IPS DF 6.9 (cell line): ENCODE measurements around the gene ATAD2B.

ENCODE experiments used
- DNase-seq: peaks from one replicate; pipeline ENCODE4 v3.0.0-alpha.2; 2013; ENCODE audit warnings: low read depth, low spot score
- H3K27ac ChIP-seq: one replicate; pipeline ENCODE4 v1.5.1; 2013; ENCODE audit warnings: low read length, control low read depth
- H3K27me3 ChIP-seq: 2 replicates; pipeline ENCODE4 v1.6.1; 2013; ENCODE audit warnings: mild to moderate bottlenecking, low read length; ENCODE audit not compliant: control insufficient read depth, insufficient read depth
- H3K36me3 ChIP-seq: 2 replicates; pipeline ENCODE4 v1.6.1; 2013; ENCODE audit warnings: low read length; ENCODE audit not compliant: control insufficient read depth, insufficient read depth
- H3K4me1 ChIP-seq: 2 replicates; pipeline ENCODE4 v1.6.1; 2013; ENCODE audit warnings: low read length; ENCODE audit not compliant: control insufficient read depth, insufficient read depth
- H3K4me3 ChIP-seq: 2 replicates; pipeline ENCODE4 v1.5.1; 2013; ENCODE audit warnings: mild to moderate bottlenecking, low read length
- H3K9me3 ChIP-seq: 2 replicates; pipeline ENCODE4 v1.6.1; 2013; ENCODE audit warnings: low read length, inconsistent platforms; ENCODE audit not compliant: control insufficient read depth, insufficient read depth
- WGBS: extraction: QIAGEN DNeasy Blood & Tissue Kit; methylation state at CpG from one replicate; pipeline ENCODE4 v1.1.7; 2013; ENCODE audit warnings: mixed read lengths, missing lambda C conversion rate; ENCODE audit not compliant: insufficient read length, insufficient coverage; 5-methylcytosine and 5-hydroxymethylcytosine counted together

ATAD2B gene

DNA sequence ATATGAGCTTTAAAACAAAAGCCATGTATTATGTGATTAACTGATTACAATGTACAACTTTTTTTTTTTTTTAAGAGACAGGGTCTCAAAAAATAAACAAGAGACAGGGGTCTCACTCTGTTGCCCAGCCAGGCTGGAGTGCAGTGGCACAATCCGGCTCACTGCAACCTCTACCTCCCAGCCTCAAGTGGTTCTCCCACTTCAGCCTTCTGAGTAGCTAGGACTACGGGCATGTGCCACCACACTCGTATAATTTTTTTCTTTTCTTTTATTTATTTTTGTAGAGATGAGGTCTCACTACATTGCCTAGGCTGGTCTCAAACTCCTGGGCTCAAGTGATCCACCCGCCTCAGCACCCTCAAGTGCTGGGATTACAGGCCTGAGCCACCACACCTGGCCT is 103.1 kb downstream of the ATAD2B start:
- no peaks in the 10 kb centered on the region for H3K4me1 ChIP-seq
- no CpG with 5 or more reads among the region's 4 CpGs for WGBS
- DNase-seq = no peak
- H3K9me3 ChIP-seq = no peaks in the 10 kb centered on the region
- no peak overlapping the region for H3K4me3 ChIP-seq
- H3K27me3 ChIP-seq = no peaks in the 10 kb centered on the region
- no peaks in the 10 kb centered on the region for H3K36me3 ChIP-seq
- no peak overlapping the region for H3K27ac ChIP-seq

DNA sequence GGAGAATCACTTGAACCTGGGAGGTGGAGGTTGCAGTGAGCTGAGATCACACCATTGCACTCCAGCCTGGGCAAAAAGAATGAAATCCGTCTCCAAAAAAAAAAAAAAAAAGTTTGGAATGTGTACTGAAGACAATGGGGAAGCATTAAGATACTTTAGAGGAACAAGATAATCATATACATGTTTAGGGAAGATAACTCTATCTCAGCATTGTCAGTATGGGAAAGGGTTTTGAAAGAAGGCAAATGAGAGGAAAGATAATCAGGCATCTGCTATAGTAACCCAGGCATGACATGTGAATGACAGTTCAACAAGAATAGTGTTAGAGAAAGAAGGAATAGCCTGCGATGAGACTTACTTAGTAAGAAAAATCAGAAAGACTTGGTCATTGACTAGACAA is 112.0 kb downstream of the ATAD2B start:
- H3K27ac ChIP-seq = no peak overlapping the region
- no CpG with 5 or more reads among the region's 2 CpGs for WGBS
- DNase-seq = no peak

DNA sequence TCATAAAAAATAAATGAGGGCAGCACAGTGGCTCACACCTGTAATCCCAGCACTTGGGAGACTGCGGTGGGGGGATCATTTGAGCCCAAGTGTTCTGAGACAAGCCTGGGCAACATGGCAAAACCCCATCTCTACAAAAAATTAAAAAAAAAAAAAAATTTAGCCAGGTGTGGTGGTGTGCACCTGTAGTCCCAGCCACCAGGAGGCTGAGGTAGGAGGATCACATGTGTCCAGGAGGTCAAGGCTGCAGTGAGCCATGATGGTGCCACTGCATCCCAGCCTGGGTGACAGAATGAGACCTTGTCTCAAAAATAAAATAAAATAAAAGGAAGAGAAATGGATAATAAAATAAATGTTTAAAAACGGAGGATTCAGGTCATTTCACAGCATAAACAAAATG is 113.5 kb downstream of the ATAD2B start:
- Histone ChIP-seq H3K4me3 (no peak overlapping the region), H3K9me3 (no peaks in the 10 kb centered on the region), H3K27ac (no peak overlapping the region), H3K36me3 (no peaks in the 10 kb centered on the region; the same call in 1 of the 2 replicates), H3K27me3 (no peaks in the 10 kb centered on the region), H3K4me1 (no peaks in the 10 kb centered on the region)
- no CpG with 5 or more reads among the region's 2 CpGs for WGBS
- DNase-seq = no peak

More for the DNA sequence above, 112.0 kb downstream of the ATAD2B start:
- Histone ChIP-seq H3K4me1 (no peaks in the 10 kb centered on the region), H3K9me3 (no peaks in the 10 kb centered on the region), H3K4me3 (no peak overlapping the region), H3K27me3 (no peaks in the 10 kb centered on the region), H3K36me3 (no peaks in the 10 kb centered on the region; the same call in 1 of the 2 replicates)

DNA sequence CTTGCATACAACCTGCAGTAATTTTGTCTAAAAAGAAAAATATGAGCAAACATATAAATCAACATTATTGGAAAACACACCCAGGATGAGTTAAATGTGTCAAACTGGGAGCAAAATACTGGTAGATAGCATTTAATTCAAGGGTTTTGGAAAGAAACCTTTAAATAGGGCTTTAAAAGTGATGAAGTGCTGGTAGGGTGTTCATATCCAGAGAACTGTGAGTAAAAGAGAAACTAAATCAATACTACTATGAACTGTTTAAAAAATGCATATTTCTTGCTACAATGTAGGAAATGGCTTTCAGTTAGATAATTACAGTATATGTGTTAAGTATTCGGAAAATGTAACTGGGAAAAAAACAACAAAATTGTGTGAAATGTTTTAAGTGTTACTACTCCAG is 117.8 kb downstream of the ATAD2B start:
- H3K4me1 ChIP-seq = no peaks in the 10 kb centered on the region
- DNase-seq = no peak
- no peaks in the 10 kb centered on the region for H3K9me3 ChIP-seq
- no peaks in the 10 kb centered on the region for H3K27me3 ChIP-seq
- H3K27ac ChIP-seq = no peak overlapping the region
- H3K4me3 ChIP-seq = no peak overlapping the region
- 100% methylated on average over 1 of the region's 1 CpG for WGBS
- H3K36me3 ChIP-seq = no peaks in the 10 kb centered on the region; the same call in 1 of the 2 replicates

DNA sequence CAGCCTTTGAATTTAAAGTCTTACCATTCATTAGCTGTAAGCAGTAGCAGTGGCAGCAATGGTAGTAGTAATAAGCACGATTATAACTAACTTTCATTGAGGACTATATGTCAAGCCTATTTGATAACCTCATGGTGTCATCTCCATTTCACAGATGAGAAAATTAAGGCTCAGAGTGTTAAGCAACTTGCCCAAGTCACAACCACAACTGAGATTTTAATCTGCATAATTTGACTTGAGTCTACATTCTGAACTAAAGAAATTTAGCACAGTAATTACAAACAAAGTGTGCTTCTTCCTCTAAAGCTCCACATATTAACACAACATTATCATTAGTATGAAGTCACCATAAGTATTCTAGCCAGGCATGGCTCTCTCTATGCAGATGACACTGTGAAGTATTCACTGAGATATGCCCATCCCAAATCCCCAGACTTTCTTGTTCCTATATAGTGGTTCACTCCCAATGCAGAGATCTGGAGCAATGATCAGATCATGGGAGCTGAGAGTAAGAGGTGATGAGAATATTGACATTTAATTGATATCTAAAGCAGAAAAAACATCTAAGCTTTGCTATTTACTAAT is 120.2 kb downstream of the ATAD2B start:
- Histone ChIP-seq H3K36me3 (no peaks in the 10 kb centered on the region; the same call in 1 of the 2 replicates), H3K4me1 (no peaks in the 10 kb centered on the region), H3K27me3 (no peaks in the 10 kb centered on the region), H3K27ac (no peak overlapping the region), H3K9me3 (no peaks in the 10 kb centered on the region), H3K4me3 (no peak overlapping the region)
- whole genome bisulfite sequencing = no CpG with 5 or more reads among the region's 1 CpG
- no peak for DNase-seq

DNA sequence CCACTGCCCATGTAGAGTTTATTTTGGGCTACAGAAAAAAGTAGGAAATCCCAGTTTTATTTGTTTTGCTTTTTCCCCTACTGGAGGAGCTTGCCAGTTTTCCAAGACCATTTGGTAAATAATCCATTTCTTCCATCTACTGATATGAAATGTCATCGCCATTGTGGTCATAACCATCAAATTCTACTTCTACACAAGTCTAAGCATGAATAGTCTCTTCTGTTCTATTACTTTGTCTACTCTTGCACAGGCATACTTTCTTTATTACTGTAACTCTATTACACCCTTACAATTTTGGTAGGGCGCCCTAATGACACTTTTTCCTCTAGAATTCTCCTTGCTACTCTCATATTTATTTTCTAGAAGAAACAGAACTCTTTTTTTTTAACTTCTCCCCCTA is 120.7 kb downstream of the ATAD2B start:
- no peaks in the 10 kb centered on the region for H3K9me3 ChIP-seq
- DNase-seq = no peak
- no peaks in the 10 kb centered on the region for H3K27me3 ChIP-seq
- H3K4me3 ChIP-seq = no peak overlapping the region
- no peak overlapping the region for H3K27ac ChIP-seq
- no CpG with 5 or more reads among the region's 2 CpGs for WGBS
- no peaks in the 10 kb centered on the region; the same call in 1 of the 2 replicates for H3K36me3 ChIP-seq
- no peaks in the 10 kb centered on the region for H3K4me1 ChIP-seq

DNA sequence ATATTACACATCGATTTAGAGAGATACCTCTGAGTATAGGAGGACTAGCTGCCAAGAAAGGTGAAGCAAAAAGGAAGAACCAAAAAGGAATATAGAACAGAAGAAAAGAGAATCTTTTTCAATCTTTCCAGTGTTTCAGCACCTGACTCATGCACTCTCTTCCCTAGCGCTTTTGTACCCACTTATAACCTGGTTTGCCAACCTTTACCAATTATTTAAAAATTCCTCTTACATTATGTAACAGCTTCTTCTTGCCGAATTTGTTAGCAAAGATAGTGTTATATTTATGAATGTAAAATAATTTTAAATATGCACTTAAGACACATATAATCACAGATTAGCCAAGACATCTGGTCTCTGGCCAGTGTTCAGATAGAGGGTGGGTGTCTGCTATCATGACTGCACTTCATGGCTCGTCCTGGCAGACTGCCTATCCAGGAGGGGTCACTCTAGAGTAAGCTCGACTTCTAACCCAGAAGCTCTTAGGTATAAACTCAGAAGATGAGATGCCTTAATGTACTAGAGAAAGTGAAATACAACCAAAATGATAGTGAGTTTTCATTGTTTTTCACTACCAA is 122.9 kb downstream of the ATAD2B start:
- no peak overlapping the region for H3K4me3 ChIP-seq
- peak; percentile 18 for DNase-seq
- no peaks in the 10 kb centered on the region for H3K27me3 ChIP-seq
- no CpG with 5 or more reads among the region's 5 CpGs for WGBS
- no peaks in the 10 kb centered on the region for H3K9me3 ChIP-seq
- no peaks in the 10 kb centered on the region for H3K36me3 ChIP-seq
- H3K4me1 ChIP-seq = no peaks in the 10 kb centered on the region
- no peak overlapping the region for H3K27ac ChIP-seq

DNA sequence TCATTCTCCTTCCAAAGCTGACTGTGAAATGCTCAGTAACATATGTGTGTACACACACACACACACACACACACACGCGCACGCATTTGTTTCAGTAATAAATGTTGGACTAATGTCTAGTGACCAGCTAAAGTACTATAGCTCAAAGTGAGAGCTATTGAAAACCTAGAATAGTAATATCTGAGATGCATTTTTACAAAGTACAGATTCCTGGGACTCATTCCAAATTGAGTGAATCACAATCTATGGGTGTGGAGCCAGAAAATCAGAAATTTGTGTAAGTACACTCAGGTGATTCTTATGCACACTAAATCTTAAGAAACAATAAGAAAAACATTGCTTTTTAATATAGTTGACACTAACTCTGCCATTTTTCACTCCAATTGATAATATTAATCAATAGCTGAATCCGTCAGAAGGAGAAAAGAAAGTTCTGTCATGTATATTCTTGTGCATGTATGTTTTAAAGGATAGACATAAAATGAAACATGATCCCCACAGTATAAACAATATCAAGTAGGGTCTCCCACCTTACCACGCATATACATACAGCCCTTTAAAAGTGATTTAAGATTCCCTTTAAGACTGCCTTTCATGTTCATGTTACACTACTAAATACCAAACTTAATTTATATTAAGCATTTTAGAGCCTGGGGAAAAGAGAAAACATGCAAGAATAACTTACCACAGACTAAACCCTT is 123.5 kb downstream of the ATAD2B start:
- Histone ChIP-seq H3K9me3 (no peaks in the 10 kb centered on the region), H3K27ac (no peak overlapping the region), H3K4me1 (no peaks in the 10 kb centered on the region), H3K27me3 (no peaks in the 10 kb centered on the region), H3K4me3 (no peak overlapping the region), H3K36me3 (no peaks in the 10 kb centered on the region)
- DNase-seq = no peak
- no CpG with 5 or more reads among the region's 5 CpGs for WGBS

DNA sequence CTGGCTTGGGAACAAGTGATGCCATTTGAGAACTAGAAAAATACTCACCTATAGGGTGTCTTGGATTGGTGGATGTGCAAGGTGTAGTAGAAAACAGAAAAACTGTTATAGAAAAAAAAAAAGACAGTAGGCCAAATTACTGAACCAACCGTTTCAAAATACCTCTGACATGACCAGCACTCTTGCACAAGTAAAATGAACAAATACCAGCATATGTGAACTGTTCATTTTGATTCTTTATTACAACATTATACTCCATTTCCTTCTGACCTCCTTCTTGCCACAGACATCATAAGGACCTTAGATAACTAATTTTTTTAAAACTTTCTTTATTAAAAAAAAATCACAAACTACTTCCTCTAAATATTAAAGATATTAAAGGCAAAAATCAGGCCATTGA is 125.5 kb downstream of the ATAD2B start:
- no peak overlapping the region for H3K27ac ChIP-seq
- no peak for DNase-seq
- no peaks in the 10 kb centered on the region for H3K9me3 ChIP-seq
- H3K27me3 ChIP-seq = no peaks in the 10 kb centered on the region
- no peak overlapping the region for H3K4me3 ChIP-seq
- no peaks in the 10 kb centered on the region for H3K36me3 ChIP-seq
- H3K4me1 ChIP-seq = no peaks in the 10 kb centered on the region
- no CpG with 5 or more reads among the region's 1 CpG for whole genome bisulfite sequencing

DNA sequence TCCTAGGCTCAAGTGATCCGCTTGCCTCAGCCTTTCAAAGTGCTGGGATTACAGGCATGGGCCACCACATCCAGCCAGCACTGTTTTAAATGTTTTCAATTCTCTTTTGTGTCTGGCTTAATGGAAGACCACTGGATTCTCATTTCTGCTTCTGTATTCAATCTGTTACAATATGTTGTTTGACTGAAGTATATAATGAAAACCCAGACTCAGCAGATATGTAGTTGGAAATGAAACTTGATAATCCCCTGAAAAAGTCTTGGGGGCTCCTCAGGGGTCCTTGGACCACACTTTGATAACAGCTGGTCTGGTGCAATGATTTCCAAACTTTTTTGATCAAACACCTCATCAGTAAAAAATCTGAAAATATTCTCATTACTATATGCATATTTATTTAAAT is 132.7 kb downstream of the ATAD2B start:
- no CpG with 5 or more reads among the region's 1 CpG for WGBS
- no peak overlapping the region for H3K27ac ChIP-seq
- H3K4me1 ChIP-seq = no peaks in the 10 kb centered on the region
- H3K36me3 ChIP-seq = no peaks in the 10 kb centered on the region
- no peaks in the 10 kb centered on the region for H3K9me3 ChIP-seq
- DNase-seq = no peak
- H3K4me3 ChIP-seq = no peak overlapping the region
- H3K27me3 ChIP-seq = no peaks in the 10 kb centered on the region
